Endothelial cell of umbilical vein (primary cell): Measurements from ENCODE around the gene HEATR5B. TPM values are rescaled to one million over a fixed set of nuclear protein-coding genes. Genes with fewer than 3 reads are reported as not detected.

Source experiments
- BruUV-seq: library from RNA; stranded (reverse); fragments of 400-500 nt; replicated peaks from 2 replicates; lab custom pipeline; 2021; lab: Mats Ljungman, UMichigan
- CTCF ChIA-PET: fragments of 300-600, 350-600 bp; sonication (Branson Sonifier 250); formaldehyde crosslinking; loops from one replicate; lab custom pipeline; 2021; ENCODE audit warnings: antibody characterized with exemption, inconsistent platforms; lab: Charles Lee
- POLR2A ChIA-PET: fragments of 300-600, 350-600 bp; sonication (Branson Sonifier 250); formaldehyde crosslinking; loops from one replicate; lab custom pipeline; 2021; ENCODE audit warnings: antibody characterized with exemption, inconsistent platforms; lab: Charles Lee
- DNase-seq: peaks from one replicate; pipeline ENCODE4 v3.0.0-alpha.2; 2011; ENCODE audit warnings: low read depth, low spot score
- FAIRE-seq: peaks from 2 replicates; lab custom pipeline; 2011; peaks lifted over from hg19 to GRCh38; lab: Jason Lieb, UNC
- H2AFZ ChIP-seq: 2 replicates; pipeline ENCODE4 v1.6.0; 2012; ENCODE audit warnings: low read depth, low read length, control low read depth, inconsistent platforms
- H3K27ac ChIP-seq: 2 replicates; pipeline ENCODE4 v1.5.1; 2011; ENCODE audit warnings: low read depth, mild to moderate bottlenecking, control low read depth, low read length, moderate library complexity; ENCODE audit not compliant: insufficient read depth
- H3K27me3 ChIP-seq, 2 experiments: 2 replicates each; pipeline versions ENCODE4 v1.6.0 to v1.6.1; 2011; ENCODE audit warnings: low read length in 2 of 2, mixed read lengths in 1 of 2; ENCODE audit not compliant: control insufficient read depth in 2 of 2, insufficient read depth in 2 of 2
- H3K36me3 ChIP-seq, 2 experiments: 2 replicates in 1 of 2; 3 replicates in 1 of 2; pipeline ENCODE4 v1.5.1; 2011; ENCODE audit warnings: low read length in 2 of 2, mild to moderate bottlenecking in 1 of 2, moderate library complexity in 1 of 2; ENCODE audit not compliant: control insufficient read depth in 2 of 2, insufficient read depth in 2 of 2; ENCODE audit errors: extremely low read depth in 1 of 2
- H3K4me1 ChIP-seq: 3 replicates; pipeline ENCODE4 v1.5.1; 2011; ENCODE audit warnings: mild to moderate bottlenecking, low read length; ENCODE audit not compliant: control insufficient read depth, insufficient read depth; ENCODE audit errors: extremely low read depth
- H3K4me2 ChIP-seq: 2 replicates; pipeline ENCODE4 v1.6.1; 2011; ENCODE audit warnings: low read length, control low read depth, mixed read lengths; ENCODE audit not compliant: insufficient read depth
- H3K4me3 ChIP-seq, 3 experiments: fragments of 200-600 bp in 1 of 3; sonication (generic), shearing (Covaris generic) in 1 of 3; replicated peaks in 1 of 3; 2 replicates each; pipeline ENCODE4 v1.5.1; 2011 to 2016; ENCODE audit warnings: control low read depth in 3 of 3, low read length in 3 of 3, mild to moderate bottlenecking in 2 of 3, inconsistent platforms in 1 of 3, low read depth in 1 of 3, moderate library complexity in 1 of 3; ENCODE audit not compliant: insufficient read depth in 1 of 3
- H3K79me2 ChIP-seq: 2 replicates; pipeline ENCODE4 v1.6.0; 2012; ENCODE audit warnings: low read length, inconsistent platforms; ENCODE audit not compliant: control insufficient read depth, insufficient read depth
- H3K9ac ChIP-seq: replicated peaks from 2 replicates; pipeline ENCODE3; 2011; ENCODE audit warnings: low read length, control low read depth; ENCODE audit not compliant: insufficient read depth; ENCODE audit errors: extremely low read depth
- H3K9me1 ChIP-seq: replicated peaks from 3 replicates; pipeline ENCODE4 v1.6.0; 2011; ENCODE audit warnings: mild to moderate bottlenecking, low read length; ENCODE audit not compliant: control insufficient read depth, insufficient read depth; ENCODE audit errors: extremely low read depth
- H3K9me3 ChIP-seq: replicated peaks from 2 replicates; pipeline ENCODE4 v1.5.1; 2012; ENCODE audit warnings: low read length, inconsistent platforms; ENCODE audit not compliant: control insufficient read depth, insufficient read depth
- H4K20me1 ChIP-seq: replicated peaks from 2 replicates; pipeline ENCODE3; 2011; ENCODE audit warnings: mild to moderate bottlenecking, low read length; ENCODE audit not compliant: control insufficient read depth, insufficient read depth; ENCODE audit errors: extremely low read depth
- EZH2 ChIP-seq: IDR thresholded peaks from 2 replicates; pipeline ENCODE4 v1.6.1; 2012; ENCODE audit warnings: borderline replicate concordance, low read depth, mild to moderate bottlenecking, moderate library complexity, low read length, inconsistent platforms; ENCODE audit not compliant: severe bottlenecking
- FOS ChIP-seq: IDR thresholded peaks from 2 replicates; pipeline ENCODE4 v1.6.1; 2011; ENCODE audit warnings: mild to moderate bottlenecking, low read length, moderate library complexity, borderline replicate concordance; ENCODE audit not compliant: insufficient read depth
- GATA2 ChIP-seq: IDR thresholded peaks from 2 replicates; pipeline ENCODE4 v1.7.0; 2011; ENCODE audit warnings: low read depth, mild to moderate bottlenecking, moderate library complexity, mixed read lengths, low read length; ENCODE audit not compliant: insufficient read length, insufficient read depth
- JUN ChIP-seq: IDR thresholded peaks from 2 replicates; pipeline ENCODE4 v1.6.1; 2011; ENCODE audit warnings: borderline replicate concordance, low read depth; ENCODE audit not compliant: insufficient read length, insufficient read depth
- MAX ChIP-seq: IDR thresholded peaks from 2 replicates; pipeline ENCODE4 v1.6.1; 2011; ENCODE audit not compliant: insufficient read depth, insufficient read length
- MYC ChIP-seq: IDR thresholded peaks from one replicate; pipeline ENCODE4 v1.6.1; 2011; ENCODE audit warnings: mild to moderate bottlenecking, low read depth, low read length
- POLR2A ChIP-seq: IDR thresholded peaks from 2 replicates; pipeline ENCODE4 v1.6.1; 2012; ENCODE audit warnings: low read depth, mild to moderate bottlenecking, control low read depth, low read length
- POLR2AphosphoS5 ChIP-seq: IDR thresholded peaks from 2 replicates; pipeline ENCODE4 v1.6.1; 2012; ENCODE audit warnings: low read depth, mild to moderate bottlenecking, control low read depth, low read length, moderate library complexity; ENCODE audit not compliant: insufficient read depth
- dilution Hi-C: fragments of 300-500 bp; cut with MboI; formaldehyde crosslinking; loops from one replicate; pipeline ENCODE4 v1.15.0; 2019; ENCODE audit warnings: low sequenced_read_pairs; ENCODE audit not compliant: extremely low pct_ligation_motif_present
- intact Hi-C: fragments of 100-400 bp; cut with micrococcal nuclease; formaldehyde crosslinking; loops from one replicate; pipeline ENCODE4 v1.10.0; 2022
- polyA plus RNA-seq, 4 experiments: library from polyadenylated mRNA; depleted of rRNA in 3 of 4; stranded (reverse) in 3 of 4; unstranded in 1 of 4; fragments of >200 nt; gene quantifications; 2 replicates each; pipeline versions ENCODE4 v1.2.1 to v1.2.3, GENCODE V29; 2011 to 2012; ENCODE audit warnings: missing spikeins in 1 of 4
- total RNA-seq: library from RNA; stranded (reverse); gene quantifications from 2 replicates; pipeline ENCODE4 v1.2.3, GENCODE V29; 2021
- TF ChIP-seq, protein P1 (sequence below), 2 donors: IDR thresholded peaks; 1 replicate in 1 of 2; 2 replicates in 1 of 2; pipeline ENCODE4 v1.5.1; 2011; ENCODE audit warnings: low read length in 2 of 2, mild to moderate bottlenecking in 2 of 2, moderate library complexity in 2 of 2, control low read depth in 1 of 2, inconsistent platforms in 1 of 2, low read depth in 1 of 2; ENCODE audit not compliant: insufficient read depth in 1 of 2; ENCODE audit errors: extremely low read depth in 1 of 2

The HEATR5B gene
- total and polyA plus RNA-seq, 2 donors (not counting 3 experiments of a cell fraction or from before 2014, with no cell fraction given): 16.1 to 22.5 TPM

DNA sequence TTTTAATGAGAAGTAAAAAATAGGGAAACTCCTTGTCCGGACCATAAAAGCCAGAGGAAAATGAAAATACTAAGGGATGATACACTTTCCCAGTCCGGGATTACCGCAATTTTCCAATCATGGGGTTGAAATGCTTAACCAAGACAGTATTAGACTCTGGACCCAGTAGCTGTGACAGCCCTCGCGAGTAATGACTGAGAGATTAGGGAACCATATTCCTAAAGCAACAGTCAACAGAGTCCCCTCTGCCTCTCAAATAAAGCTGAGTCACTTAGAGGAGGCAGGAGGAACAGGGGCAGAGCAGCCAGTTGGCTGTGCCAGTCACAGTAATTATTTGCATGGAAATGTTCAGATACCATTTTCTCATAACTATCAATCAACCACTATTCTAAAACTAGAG is 35.0 kb upstream of the HEATR5B start:
- intact Hi-C loops: no loop called here
- no peak for DNase-seq
- H3K9me3 ChIP-seq: no peaks in the 10 kb centered on the region
- dilution Hi-C loops: no loop called here
- CTCF ChIA-PET: no interaction called here
- H3K27ac ChIP-seq: no peak overlapping the region
- H3K4me3 ChIP-seq: no peak overlapping the region
- FAIRE-seq: no peak
- no peaks in the 10 kb centered on the region for H4K20me1 ChIP-seq
- TF ChIP-seq EZH2: no peak
- TF ChIP-seq MYC: no peak
- TF ChIP-seq MAX: no peak
- TF ChIP-seq JUN: no peak
- TF ChIP-seq POLR2A: no peak
- TF ChIP-seq FOS: no peak
- TF ChIP-seq POLR2AphosphoS5: no peak
- no peak overlapping the region for H3K9ac ChIP-seq
- H3K4me2 ChIP-seq: no peak overlapping the region
- no peaks in the 10 kb centered on the region for H3K9me1 ChIP-seq
- POLR2A ChIA-PET: no interaction called here
- no peaks in the 10 kb centered on the region for H3K27me3 ChIP-seq
- H2AFZ ChIP-seq: no peak overlapping the region
- H3K4me1 ChIP-seq: no peaks in the 10 kb centered on the region
- H3K36me3 ChIP-seq: peaks cover 0 to 15% of the 10 kb centered on the region in 2 experiments
- H3K79me2 ChIP-seq: no peaks in the 10 kb centered on the region
- BruUV-seq: no TSS peak

DNA sequence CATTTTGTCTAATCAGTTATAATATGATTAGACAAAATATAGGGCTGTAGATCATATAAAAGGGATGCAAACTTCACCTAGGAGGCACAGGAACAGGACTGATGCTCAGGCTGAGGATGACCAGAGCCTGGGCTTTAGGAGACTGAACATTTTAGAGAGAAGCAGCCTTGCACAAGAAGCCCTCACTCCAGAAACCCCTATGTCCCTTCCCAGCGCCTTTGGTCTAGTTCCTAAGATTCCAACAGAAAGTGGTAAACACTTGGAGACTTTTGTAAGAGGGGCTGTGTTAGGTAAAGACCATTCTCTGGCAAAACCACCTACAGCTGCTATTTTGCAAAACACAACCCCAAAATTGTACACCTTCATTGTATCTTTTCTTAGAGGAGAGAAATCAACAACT is 33.4 kb upstream of the HEATR5B start:
- Histone ChIP-seq H3K27ac (no peak overlapping the region), H3K4me2 (no peak overlapping the region), H3K9me1 (no peaks in the 10 kb centered on the region), H2AFZ (no peak overlapping the region), H4K20me1 (no peaks in the 10 kb centered on the region), H3K4me1 (no peaks in the 10 kb centered on the region), H3K27me3 (no peaks in the 10 kb centered on the region), H3K36me3 (peaks cover 0 to 15% of the 10 kb centered on the region in 2 experiments), H3K9me3 (no peaks in the 10 kb centered on the region), H3K79me2 (no peaks in the 10 kb centered on the region), H3K9ac (no peak overlapping the region), H3K4me3 (no peak overlapping the region)
- DNase-seq: no peak
- ChIA-PET CTCF (no interaction called here), POLR2A (no interaction called here)
- intact Hi-C loops: no loop called here
- dilution Hi-C loops: no loop called here
- BruUV-seq: no TSS peak
- TF ChIP-seq GATA2: no peak
- no peak for TF ChIP-seq POLR2A
- no peak for TF ChIP-seq EZH2
- TF ChIP-seq FOS: no peak
- no peak for TF ChIP-seq MAX
- TF ChIP-seq JUN: no peak
- no peak for TF ChIP-seq MYC
- TF ChIP-seq, protein P1, sequence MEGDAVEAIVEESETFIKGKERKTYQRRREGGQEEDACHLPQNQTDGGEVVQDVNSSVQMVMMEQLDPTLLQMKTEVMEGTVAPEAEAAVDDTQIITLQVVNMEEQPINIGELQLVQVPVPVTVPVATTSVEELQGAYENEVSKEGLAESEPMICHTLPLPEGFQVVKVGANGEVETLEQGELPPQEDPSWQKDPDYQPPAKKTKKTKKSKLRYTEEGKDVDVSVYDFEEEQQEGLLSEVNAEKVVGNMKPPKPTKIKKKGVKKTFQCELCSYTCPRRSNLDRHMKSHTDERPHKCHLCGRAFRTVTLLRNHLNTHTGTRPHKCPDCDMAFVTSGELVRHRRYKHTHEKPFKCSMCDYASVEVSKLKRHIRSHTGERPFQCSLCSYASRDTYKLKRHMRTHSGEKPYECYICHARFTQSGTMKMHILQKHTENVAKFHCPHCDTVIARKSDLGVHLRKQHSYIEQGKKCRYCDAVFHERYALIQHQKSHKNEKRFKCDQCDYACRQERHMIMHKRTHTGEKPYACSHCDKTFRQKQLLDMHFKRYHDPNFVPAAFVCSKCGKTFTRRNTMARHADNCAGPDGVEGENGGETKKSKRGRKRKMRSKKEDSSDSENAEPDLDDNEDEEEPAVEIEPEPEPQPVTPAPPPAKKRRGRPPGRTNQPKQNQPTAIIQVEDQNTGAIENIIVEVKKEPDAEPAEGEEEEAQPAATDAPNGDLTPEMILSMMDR (IDR thresholded peaks at IDR 0.05; ENCODE audit: extremely low read depth in 1 of 2, insufficient read depth in 1 of 2, low read depth in 1 of 2, low read length in 2 of 2): no peak
- TF ChIP-seq POLR2AphosphoS5: no peak
- FAIRE-seq: no peak
